ENCODE results near the gene RCOR2. TPM values are rescaled to one million over a fixed set of nuclear protein-coding genes. Genes with fewer than 3 reads are reported as not detected.

RCOR2 gene
- total and polyA plus RNA-seq, 12 donors = 0.33 to 4.5 (median 1.2) TPM; not detected in 2

GRCh38 chr11:63910675-63911074, 6.3 kb downstream of the RCOR2 start:
- TF ChIP-seq POLR2A (IDR thresholded peaks at IDR 0.05) = no peak
- no peak for TF ChIP-seq CTCF (IDR thresholded peaks at IDR 0.05)
- WGBS, 4 donors = 54 to 79% (median 71%) methylated on average over 6 to 9 of the region's 9 CpGs
- Histone ChIP-seq H3K4me3 (no peak overlapping the region), H3K27me3 (no peaks in the 10 kb centered on the region), H3K36me3 (replicated peaks in 1 of 2) (peaks cover 0 to 24% of the 10 kb centered on the region in 2 donors), H3K9me3 (replicated peaks in 1 of 3) (no peaks in the 10 kb centered on the region), H3K27ac (peak overlapping the region in 1 of 5 donors; percentile 52), H3K4me1 (replicated peaks in 1 of 2) (peaks cover 0 to 13% of the 10 kb centered on the region in 2 donors)
- no peak for DNase-seq
- intact Hi-C loops (cut with DNase I) = no loop called here

GRCh38 chr11:63909591-63910506, 7.1 kb downstream of the RCOR2 start:
- Histone ChIP-seq H3K36me3 (replicated peaks in 1 of 2) (peaks cover 0 to 32% of the 10 kb centered on the region in 2 donors), H3K9me3 (replicated peaks in 1 of 3) (no peaks in the 10 kb centered on the region), H3K4me3 (no peak overlapping the region), H3K27me3 (no peaks in the 10 kb centered on the region), H3K27ac (peak overlapping the region in 1 of 5 donors; percentile 17), H3K4me1 (replicated peaks in 1 of 2) (peaks cover 0 to 12% of the 10 kb centered on the region in 2 donors)
- no peak for DNase-seq
- WGBS, 4 donors = 71 to 81% (median 74%) methylated on average over 12 to 24 of the region's 24 CpGs
- no peak for TF ChIP-seq CTCF (IDR thresholded peaks at IDR 0.05)
- no peak for TF ChIP-seq POLR2A (IDR thresholded peaks at IDR 0.05)
- intact Hi-C loops (cut with DNase I) = no loop called here

GRCh38 chr11:63908631-63909401, 8.1 kb downstream of the RCOR2 start:
- H3K36me3 ChIP-seq (replicated peaks in 1 of 2) = peaks cover 0 to 43% of the 10 kb centered on the region in 2 donors

More at GRCh38 chr11:63908631-63909401, 8.1 kb downstream of the RCOR2 start:
- DNase-seq = no peak
- TF ChIP-seq POLR2A (IDR thresholded peaks at IDR 0.05) (no peak), CTCF (IDR thresholded peaks at IDR 0.05) (no peak)
- Histone ChIP-seq H3K4me3 (no peak overlapping the region), H3K27me3 (no peaks in the 10 kb centered on the region), H3K27ac (no peak overlapping the region), H3K9me3 (replicated peaks in 1 of 3) (no peaks in the 10 kb centered on the region), H3K4me1 (replicated peaks in 1 of 2) (peaks cover 0 to 12% of the 10 kb centered on the region in 2 donors)
- 81 to 92% (median 85%) methylated on average over 37 to 46 of the region's 46 CpGs for WGBS, 4 donors
- intact Hi-C loops (cut with DNase I) = no loop called here

Measured in adrenal gland (tissue), 12 donors.